GM13977 (cell line): ENCODE data around the gene ARL13B.

Experiments
- DNase-seq: peaks from one replicate; pipeline ENCODE4 v3.0.0; 2012; ENCODE audit warnings: low spot score
- in situ Hi-C: fragments of 300-500 bp; cut with MboI; formaldehyde crosslinking; loops from one replicate; pipeline ENCODE4 v1.12.0; 2022; ENCODE audit warnings: low sequenced_read_pairs, low pct_unique_long_range_greater_than_20kb, mixed read lengths, inconsistent platforms; ENCODE audit not compliant: unreplicated experiment
- TF ChIP-seq, protein P1 (sequence below): IDR thresholded peaks from 2 replicates; pipeline ENCODE4 v1.5.1; 2012; ENCODE audit warnings: mild to moderate bottlenecking, control low read depth; ENCODE audit not compliant: insufficient read depth; ENCODE audit errors: extremely low read depth, missing control alignments

Gene ARL13B

DNA sequence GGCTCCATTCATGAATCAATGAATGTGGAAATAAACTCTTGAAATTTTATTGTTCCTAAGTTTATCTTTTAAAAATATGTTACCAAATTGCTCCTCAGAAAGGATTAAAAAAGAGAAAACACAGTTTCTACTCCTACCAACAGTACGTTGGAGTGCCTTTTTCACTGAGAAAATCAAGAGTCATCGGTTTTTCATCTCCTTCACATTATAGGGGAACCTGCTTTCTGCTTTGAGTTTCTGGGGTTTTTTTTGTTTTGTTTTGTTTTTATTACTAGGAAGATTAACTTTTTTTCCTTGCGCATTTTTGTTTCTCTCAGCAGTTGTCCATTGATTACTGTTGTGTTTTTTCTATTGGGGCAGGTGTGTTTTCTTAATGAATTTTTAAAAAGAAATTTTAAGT, 3.5 kb downstream of the ARL13B start:
- DNase-seq: no peak
- TF ChIP-seq, protein P1, sequence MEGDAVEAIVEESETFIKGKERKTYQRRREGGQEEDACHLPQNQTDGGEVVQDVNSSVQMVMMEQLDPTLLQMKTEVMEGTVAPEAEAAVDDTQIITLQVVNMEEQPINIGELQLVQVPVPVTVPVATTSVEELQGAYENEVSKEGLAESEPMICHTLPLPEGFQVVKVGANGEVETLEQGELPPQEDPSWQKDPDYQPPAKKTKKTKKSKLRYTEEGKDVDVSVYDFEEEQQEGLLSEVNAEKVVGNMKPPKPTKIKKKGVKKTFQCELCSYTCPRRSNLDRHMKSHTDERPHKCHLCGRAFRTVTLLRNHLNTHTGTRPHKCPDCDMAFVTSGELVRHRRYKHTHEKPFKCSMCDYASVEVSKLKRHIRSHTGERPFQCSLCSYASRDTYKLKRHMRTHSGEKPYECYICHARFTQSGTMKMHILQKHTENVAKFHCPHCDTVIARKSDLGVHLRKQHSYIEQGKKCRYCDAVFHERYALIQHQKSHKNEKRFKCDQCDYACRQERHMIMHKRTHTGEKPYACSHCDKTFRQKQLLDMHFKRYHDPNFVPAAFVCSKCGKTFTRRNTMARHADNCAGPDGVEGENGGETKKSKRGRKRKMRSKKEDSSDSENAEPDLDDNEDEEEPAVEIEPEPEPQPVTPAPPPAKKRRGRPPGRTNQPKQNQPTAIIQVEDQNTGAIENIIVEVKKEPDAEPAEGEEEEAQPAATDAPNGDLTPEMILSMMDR: no peak
- in situ Hi-C loops: no loop called here

DNA sequence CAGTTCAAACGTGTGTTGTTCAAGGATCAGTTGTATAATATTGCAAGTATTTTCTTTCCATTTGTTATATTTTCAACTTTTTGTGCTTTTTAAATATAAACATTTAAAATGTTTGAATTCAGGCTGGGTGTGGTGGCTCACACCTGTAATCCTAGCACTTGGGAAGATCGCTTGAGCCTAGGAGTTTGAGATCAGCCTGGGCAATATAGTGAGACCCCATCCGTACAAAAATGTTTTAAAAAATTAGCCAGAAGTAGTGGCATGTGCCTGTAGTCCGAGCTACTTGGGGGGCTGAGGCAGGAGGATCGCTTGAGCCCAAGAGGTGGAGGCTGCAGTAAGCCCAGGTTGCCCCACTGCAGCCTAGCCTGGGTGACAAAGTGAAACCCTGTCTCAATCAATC, 4.7 kb downstream of the ARL13B start:
- no peak for DNase-seq
- TF ChIP-seq, protein P1: no peak
- in situ Hi-C loops: no loop called here

DNA sequence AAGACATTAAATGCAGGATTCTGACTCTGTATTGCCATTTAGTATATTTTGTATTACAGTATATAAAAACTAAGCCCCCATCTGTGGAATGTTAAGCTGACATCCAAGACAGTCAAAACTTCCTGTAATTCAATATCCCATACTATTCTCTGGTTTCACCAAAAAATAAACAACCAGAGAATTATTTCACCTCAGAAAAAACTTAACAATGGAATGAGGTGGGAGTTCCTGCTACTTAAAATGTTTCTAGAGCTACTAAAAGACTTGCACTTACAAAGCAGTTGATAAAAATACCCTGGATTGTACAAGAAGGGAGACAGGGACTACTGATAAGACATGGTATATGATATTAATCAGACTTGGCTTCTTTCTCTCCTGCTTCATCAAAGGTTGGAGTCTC, 8.3 kb downstream of the ARL13B start:
- DNase-seq: no peak
- TF ChIP-seq, protein P1: no peak
- in situ Hi-C loops: no loop called here

DNA sequence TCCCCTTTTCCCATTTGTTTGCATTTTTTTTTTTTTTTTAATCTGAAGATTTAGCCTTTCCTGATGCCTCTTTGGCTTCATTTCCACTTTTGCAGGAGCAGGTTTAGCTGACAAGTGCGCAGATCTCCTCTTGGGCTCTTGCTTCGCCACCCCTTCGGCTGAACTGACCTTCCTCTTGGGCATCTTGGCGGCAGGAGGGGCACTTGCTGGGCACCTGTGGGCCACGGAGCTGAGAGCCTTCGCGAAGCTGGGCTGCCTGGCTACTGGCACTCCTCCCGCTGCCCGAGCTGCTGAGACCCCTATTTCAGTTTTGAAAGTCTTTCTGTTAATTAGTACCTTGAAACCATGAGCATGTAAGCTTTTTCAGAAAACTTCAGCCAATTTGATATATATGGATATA, 8.8 kb downstream of the ARL13B start:
- no peak for DNase-seq
- in situ Hi-C loops: no loop called here
- TF ChIP-seq, protein P1: no peak

DNA sequence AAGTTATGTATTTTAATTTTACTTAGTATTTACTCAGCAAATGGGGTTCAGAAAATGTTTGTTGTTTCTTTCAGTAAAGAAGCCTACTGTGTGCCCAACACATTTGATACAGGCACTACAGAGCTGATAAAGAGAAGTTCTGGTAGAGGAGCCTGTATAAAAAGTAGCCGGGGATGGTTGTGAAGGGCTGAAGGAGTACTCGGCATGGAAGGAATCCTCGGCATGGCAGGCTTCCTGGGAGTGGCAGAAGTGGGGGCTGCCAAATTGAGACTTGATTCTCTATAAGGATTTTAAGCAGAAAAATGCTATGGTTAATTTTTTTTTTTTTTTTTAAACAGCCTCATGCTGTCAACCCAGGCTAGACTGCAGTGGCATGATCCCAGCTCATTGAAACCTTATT, 9.3 kb downstream of the ARL13B start:
- no peak for DNase-seq
- in situ Hi-C loops: no loop called here
- TF ChIP-seq, protein P1: no peak

DNA sequence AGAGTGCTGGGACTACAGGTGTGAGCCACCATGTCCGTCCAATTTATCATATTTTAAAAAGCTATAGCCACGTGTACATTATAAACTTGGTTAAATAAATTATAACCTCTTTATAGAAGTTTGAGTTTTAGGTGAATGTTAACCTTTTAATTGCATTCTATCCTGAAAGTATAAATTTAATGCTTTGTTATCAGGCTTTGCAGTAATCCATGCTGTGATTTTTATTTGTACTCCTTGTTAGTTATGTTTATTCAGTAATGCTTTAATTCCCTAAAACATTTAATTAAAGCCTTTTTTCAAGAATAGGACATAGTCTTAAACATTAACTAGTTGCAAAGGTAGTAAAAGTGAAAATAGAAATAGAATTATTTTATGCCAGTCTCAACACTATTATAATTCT, 11.7 kb downstream of the ARL13B start:
- in situ Hi-C loops: no loop called here
- TF ChIP-seq, protein P1: no peak
- DNase-seq: no peak

DNA sequence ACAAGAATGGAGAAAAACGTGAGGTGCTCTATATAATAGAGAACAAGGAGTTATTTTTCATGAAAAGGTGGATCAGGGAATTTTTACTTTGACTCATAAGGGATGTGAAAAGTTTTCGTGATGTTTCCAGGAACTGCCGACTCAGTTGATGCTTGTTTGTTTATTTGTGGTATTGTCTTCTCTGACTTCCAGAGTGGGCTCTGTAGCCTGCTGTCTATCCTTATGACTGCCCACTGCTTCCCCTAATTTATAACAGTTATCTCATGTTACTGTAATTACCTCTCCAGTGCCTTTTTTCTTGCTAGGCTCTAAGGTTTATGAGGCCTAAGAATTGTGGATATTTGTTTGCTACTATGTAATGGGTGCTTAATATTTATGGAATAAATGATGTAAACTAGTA, 12.3 kb downstream of the ARL13B start:
- no peak for DNase-seq

More for the DNA sequence above, 12.3 kb downstream of the ARL13B start:
- in situ Hi-C loops: no loop called here
- TF ChIP-seq, protein P1: no peak
